ENCODE results near the gene XRCC1. TPM values are rescaled to one million over a fixed set of nuclear protein-coding genes. Genes with fewer than 3 reads are reported as not detected.
"Not testable (repeated sequence)": the region's sequence is repeated elsewhere in the genome, so short reads cannot be mapped to it uniquely, and the experiment has no call there.

XRCC1 gene
- total RNA-seq, 4 donors from 2014 or later = 22.7 to 53.2 (median 30.7) TPM

DNA sequence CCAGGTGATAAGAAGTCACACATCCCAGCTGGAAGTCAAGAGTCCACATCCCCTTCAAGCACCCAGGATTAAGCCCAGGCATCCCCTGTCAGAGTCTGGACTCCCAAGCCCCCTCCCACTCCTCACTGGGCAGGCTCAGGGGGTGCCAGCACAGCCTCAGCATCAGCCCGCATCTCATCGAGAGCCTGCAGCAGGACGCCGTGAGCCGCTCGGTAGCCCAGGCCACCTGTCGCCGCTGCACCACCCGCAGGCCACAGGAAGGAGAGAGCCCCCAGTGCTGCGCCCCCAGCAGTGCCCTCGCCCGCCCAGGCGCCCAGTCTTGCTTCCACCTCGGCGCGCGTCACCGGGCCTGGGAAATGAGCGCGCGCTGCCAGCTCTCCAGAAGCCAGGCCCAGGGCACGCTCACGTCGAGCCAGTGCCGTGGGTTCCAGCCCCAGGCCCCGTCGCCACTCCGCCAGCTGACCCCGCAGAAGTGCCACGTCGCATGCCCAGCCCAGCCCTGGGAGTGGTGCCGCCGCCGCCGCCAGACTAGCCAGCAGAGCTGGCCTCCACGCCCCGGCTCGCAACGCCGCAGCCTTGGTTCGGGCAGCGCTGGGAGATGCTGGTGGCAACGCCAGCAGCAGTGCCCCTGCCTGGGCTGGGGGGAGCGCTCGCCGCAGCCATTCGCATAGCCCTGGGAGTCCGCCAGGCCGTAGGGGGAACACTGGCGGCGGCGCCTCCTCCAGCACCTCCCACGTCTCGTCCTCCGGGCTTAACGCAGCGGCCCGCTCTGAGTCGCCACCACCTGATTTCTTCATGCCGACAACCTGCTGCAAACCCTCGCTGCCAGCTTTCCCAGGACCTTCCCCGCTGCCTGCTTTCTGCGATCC, 16.8 kb upstream of the XRCC1 start:
- no peaks in the 10 kb centered on the region for H3K36me3 ChIP-seq

DNA sequence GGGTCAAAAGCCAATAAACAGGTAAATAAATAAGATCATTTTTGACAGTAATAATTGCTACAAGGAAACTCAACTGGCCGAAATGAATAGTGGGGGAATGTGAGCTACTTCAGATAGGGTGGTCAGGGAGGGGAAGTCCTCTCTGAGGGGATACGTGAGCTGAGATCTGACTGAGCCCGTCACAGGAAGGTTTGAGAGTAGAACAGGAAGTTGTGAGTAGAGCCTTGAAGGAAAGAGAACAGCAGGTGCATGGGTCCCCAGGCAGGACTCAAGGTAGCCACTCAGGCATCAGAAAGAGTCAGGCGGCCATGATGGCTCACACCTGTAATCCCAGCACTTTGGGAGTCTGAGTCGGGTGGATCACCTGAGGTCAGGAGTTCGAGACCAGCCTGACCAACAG, 14.4 kb upstream of the XRCC1 start:
- intact Hi-C loops (cut with DNase I; ENCODE audit: low total_unique reads) = no loop called here
- Histone ChIP-seq H3K4me3 (no peak overlapping the region), H3K27ac (no peak overlapping the region), H3K9me3 (no peaks in the 10 kb centered on the region), H3K36me3 (no peaks in the 10 kb centered on the region), H3K27me3 (no peaks in the 10 kb centered on the region), H3K4me1 (peaks cover 0 to 8% of the 10 kb centered on the region in 2 donors)
- DNase-seq = no peak
- TF ChIP-seq POLR2A (IDR thresholded peaks at IDR 0.05) (no peak), CTCF (IDR thresholded peaks at IDR 0.05) (no peak)

More for the DNA sequence above, 16.8 kb upstream of the XRCC1 start:
- Histone ChIP-seq H3K27ac (no peak overlapping the region), H3K9me3 (no peaks in the 10 kb centered on the region), H3K4me3 (no peak overlapping the region), H3K27me3 (no peaks in the 10 kb centered on the region), H3K4me1 (peaks cover 2 to 17% of the 10 kb centered on the region in 2 donors)
- intact Hi-C loops (cut with DNase I; ENCODE audit: low total_unique reads) = no loop called here
- no peak for DNase-seq
- TF ChIP-seq CTCF (IDR thresholded peaks at IDR 0.05) = no peak
- TF ChIP-seq POLR2A (IDR thresholded peaks at IDR 0.05) = no peak

DNA sequence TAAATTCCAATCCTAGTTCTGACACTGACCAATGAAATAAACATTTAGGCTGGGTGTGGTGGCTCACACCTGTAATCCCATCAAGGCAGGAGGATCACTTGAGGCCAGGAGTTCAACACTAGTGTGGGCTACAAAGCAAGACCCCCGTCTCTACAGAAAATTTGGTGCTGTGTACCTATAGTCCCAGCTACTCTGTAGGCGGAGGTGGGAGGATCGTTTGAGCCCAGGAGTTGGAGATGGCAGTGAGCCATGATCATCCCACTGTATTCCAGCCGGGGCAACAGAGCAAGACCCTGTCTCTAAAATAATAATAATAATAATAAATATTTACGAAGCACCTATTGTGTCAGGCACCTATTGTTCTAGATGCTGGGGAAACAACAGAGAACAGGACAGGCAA, 13.9 kb upstream of the XRCC1 start:
- intact Hi-C loops (cut with DNase I; ENCODE audit: low total_unique reads) = no loop called here

GRCh38 chr19:43587029-43587428, 11.7 kb upstream of the XRCC1 start:
- H3K36me3 ChIP-seq; H3K9me3 ChIP-seq; intact Hi-C loops (cut with DNase I; ENCODE audit: low total_unique reads): not testable (repeated sequence)

More for the DNA sequence above, 13.9 kb upstream of the XRCC1 start:
- H3K27me3 ChIP-seq = no peaks in the 10 kb centered on the region
- no peaks in the 10 kb centered on the region for H3K9me3 ChIP-seq
- H3K4me3 ChIP-seq = no peak overlapping the region
- H3K36me3 ChIP-seq = no peaks in the 10 kb centered on the region
- no peak for DNase-seq
- TF ChIP-seq CTCF (IDR thresholded peaks at IDR 0.05) (no peak), POLR2A (IDR thresholded peaks at IDR 0.05) (no peak)
- H3K4me1 ChIP-seq = peaks cover 0 to 4% of the 10 kb centered on the region in 2 donors
- no peak overlapping the region for H3K27ac ChIP-seq

DNA sequence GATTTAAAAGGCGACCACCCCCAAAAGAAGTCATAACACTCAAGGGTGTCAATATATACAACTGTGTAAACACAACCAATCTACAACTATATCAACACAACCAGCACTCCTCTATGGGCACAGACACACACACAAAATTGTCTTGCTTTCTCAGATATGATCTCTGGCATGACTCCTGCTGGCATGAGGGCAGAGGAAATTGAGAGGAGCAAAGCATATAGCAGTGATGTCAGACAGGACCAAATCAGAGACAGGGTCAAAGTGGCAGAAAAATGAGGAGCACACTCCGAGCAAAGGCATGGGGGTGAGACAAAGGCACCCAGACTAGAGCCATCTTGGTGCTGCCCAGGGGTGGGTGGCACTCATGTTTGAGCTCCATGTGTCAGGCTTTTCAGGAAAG, 11.0 kb upstream of the XRCC1 start:
- DNase-seq = no peak
- no peaks in the 10 kb centered on the region for H3K36me3 ChIP-seq
- peaks cover 4 to 5% of the 10 kb centered on the region in 2 donors for H3K4me1 ChIP-seq
- H3K27me3 ChIP-seq = no peaks in the 10 kb centered on the region
- intact Hi-C loops (cut with DNase I; ENCODE audit: low total_unique reads) = no loop called here
- no peak for TF ChIP-seq CTCF (IDR thresholded peaks at IDR 0.05)
- TF ChIP-seq POLR2A (IDR thresholded peaks at IDR 0.05) = no peak
- no peak overlapping the region for H3K27ac ChIP-seq
- H3K9me3 ChIP-seq = no peaks in the 10 kb centered on the region
- H3K4me3 ChIP-seq = no peak overlapping the region

More at GRCh38 chr19:43587029-43587428, 11.7 kb upstream of the XRCC1 start:
- H3K27ac ChIP-seq, H3K27me3 ChIP-seq, H3K4me1 ChIP-seq, DNase-seq, H3K4me3 ChIP-seq: not testable (repeated sequence)
